A549 (cell line): ENCODE measurements around the gene AUTS2. TPM values are rescaled to one million over a fixed set of nuclear protein-coding genes. Genes with fewer than 3 reads are reported as not detected.

Source experiments
- ATAC-seq, 2 experiments: fragments of 200-7000 bp in 1 of 2; fragments of >200 bp in 1 of 2; cut with Nextera tagmentation in 1 of 2; cut with Tn5 transposase in 1 of 2; 3 replicates each; pipeline versions ENCODE4 v1.8.0 to v1.9.1; 2018 to 2020; ENCODE audit warnings: mild to moderate bottlenecking in 1 of 2, moderate library complexity in 1 of 2
- CTCF ChIA-PET: fragments of 300-600 bp; sonication (Branson Sonifier 250); formaldehyde crosslinking; extraction: SDS; loops from one replicate; lab custom pipeline; 2021; ENCODE audit warnings: antibody characterized with exemption, inconsistent platforms; lab: Yijun Ruan, JAX
- POLR2A ChIA-PET: fragments of 350-600 bp; formaldehyde crosslinking; extraction: SDS; loops from one replicate; lab custom pipeline; 2021; ENCODE audit warnings: antibody characterized with exemption, inconsistent platforms; lab: Yijun Ruan, JAX
- DNase-seq, 2 experiments: peaks; one replicate each; pipeline versions ENCODE4 v3.0.0 to v3.0.0-alpha.2; 2011 to 2016; ENCODE audit warnings: low read depth in 1 of 2, low spot score in 1 of 2
- FAIRE-seq: peaks from 2 replicates; lab custom pipeline; 2011; peaks lifted over from hg19 to GRCh38; lab: Jason Lieb, UNC
- H3K27ac ChIP-seq, 2 experiments: fragments of >200 bp; sonication (Bioruptor Twin); formaldehyde crosslinking; 3 replicates each; pipeline ENCODE4 v1.5.1; 2016 to 2017
- H3K4me1 ChIP-seq: fragments of >200 bp; sonication (Bioruptor Twin); formaldehyde crosslinking; 3 replicates; pipeline ENCODE4 v1.6.1; 2016
- H3K4me2 ChIP-seq: fragments of >200 bp; sonication (Bioruptor Twin); formaldehyde crosslinking; 3 replicates; pipeline ENCODE4 v1.6.1; 2016
- H3K4me3 ChIP-seq: fragments of >200 bp; sonication (Bioruptor Twin); formaldehyde crosslinking; 3 replicates; pipeline ENCODE4 v1.5.1; 2016
- H3K9me3 ChIP-seq: fragments of >200 bp; sonication (Bioruptor Twin); formaldehyde crosslinking; 3 replicates; pipeline ENCODE4 v1.6.1; 2016
- BHLHE40 ChIP-seq: IDR thresholded peaks from 2 replicates; pipeline ENCODE4 v1.6.1; 2012; ENCODE audit warnings: low read depth, low read length, inconsistent platforms
- CBX2 ChIP-seq: fragments of 200-600 bp; sonication (generic); IDR thresholded peaks from 2 replicates; pipeline ENCODE4 v1.6.1; 2016; ENCODE audit warnings: low read depth, mild to moderate bottlenecking, borderline replicate concordance
- CEBPB ChIP-seq, 2 experiments: fragments of >200 bp in 1 of 2; sonication (Bioruptor Twin) in 1 of 2; formaldehyde crosslinking in 1 of 2; IDR thresholded peaks; 2 replicates each; pipeline ENCODE4 v1.6.1; 2012 to 2016
- EHF ChIP-seq: fragments of 250-450 bp; sonication (Bioruptor Pico); IDR thresholded peaks from 2 replicates; pipeline ENCODE4 v1.5.0; 2020; ENCODE audit warnings: mild to moderate bottlenecking
- EP300 ChIP-seq, 2 experiments: fragments of >200 bp; sonication (Bioruptor Twin); formaldehyde crosslinking; IDR thresholded peaks; 2 replicates in 1 of 2; 3 replicates in 1 of 2; pipeline ENCODE4 v1.6.1; 2016 to 2017
- ESRRA ChIP-seq: fragments of 150-350 bp; IDR thresholded peaks from 2 replicates; pipeline ENCODE4 v1.6.1; 2014; ENCODE audit warnings: mild to moderate bottlenecking, low read length, borderline replicate concordance
- FOSB ChIP-seq: fragments of 250-450 bp; sonication (Bioruptor Pico); IDR thresholded peaks from 2 replicates; pipeline ENCODE4 v1.5.0; 2020; ENCODE audit warnings: mild to moderate bottlenecking, moderate library complexity
- FOSL2 ChIP-seq, 2 experiments: fragments of 450-650 bp in 1 of 2; fragments of >200 bp in 1 of 2; sonication (Bioruptor Twin) in 1 of 2; formaldehyde crosslinking; IDR thresholded peaks; 2 replicates each; pipeline versions ENCODE4 v1.5.0 to v1.6.1; 2016 to 2020; ENCODE audit warnings: mild to moderate bottlenecking in 1 of 2, moderate library complexity in 1 of 2
- HEYL ChIP-seq: fragments of 250-450 bp; sonication (Bioruptor Pico); IDR thresholded peaks from 2 replicates; pipeline ENCODE4 v1.8.0; 2021; ENCODE audit warnings: mild to moderate bottlenecking, moderate library complexity
- JUN ChIP-seq, 2 experiments: fragments of >200 bp; sonication (Bioruptor Twin); formaldehyde crosslinking; IDR thresholded peaks; 2 replicates in 1 of 2; 3 replicates in 1 of 2; pipeline ENCODE4 v1.6.1; 2016 to 2017
- JUNB ChIP-seq: fragments of >200 bp; sonication (Bioruptor Twin); formaldehyde crosslinking; IDR thresholded peaks from 2 replicates; pipeline ENCODE4 v1.6.1; 2016
- KDM5A ChIP-seq: fragments of 200-600 bp; sonication (generic); IDR thresholded peaks from 2 replicates; pipeline ENCODE4 v1.6.1; 2016; ENCODE audit warnings: antibody characterized with exemption, mild to moderate bottlenecking
- NR3C1 ChIP-seq: fragments of >200 bp; sonication (Bioruptor Twin); formaldehyde crosslinking; IDR thresholded peaks from 3 replicates; pipeline ENCODE4 v1.6.1; 2017
- POLR2A ChIP-seq: IDR thresholded peaks from 2 replicates; pipeline ENCODE4 v1.6.1; 2012; ENCODE audit warnings: mild to moderate bottlenecking, low read length
- SMC3 ChIP-seq: fragments of >200 bp; sonication (Bioruptor Twin); formaldehyde crosslinking; IDR thresholded peaks from 3 replicates; pipeline ENCODE4 v1.6.1; 2018; ENCODE audit warnings: inconsistent platforms
- ZC3H11A ChIP-seq: fragments of 450-650 bp; IDR thresholded peaks from 2 replicates; pipeline ENCODE4 v1.6.1; 2014; ENCODE audit warnings: antibody characterized with exemption, mild to moderate bottlenecking
- WGBS: methylation state at CpG from one replicate; pipeline ENCODE4 v1.1.6; 2017; ENCODE audit errors: missing lambda C conversion rate; 5-methylcytosine and 5-hydroxymethylcytosine counted together
- polyA plus RNA-seq, 4 experiments: library from polyadenylated mRNA; depleted of rRNA in 3 of 4; stranded (reverse); fragments of >200 nt; fragmentation: RNase III in 1 of 4; extraction: RNeasy Plus Mini Kit Qiagen cat#74134 plus additional on column Dnase treatment in 1 of 4; gene quantifications; 2 replicates in 3 of 4; 3 replicates in 1 of 4; pipeline ENCODE4 v1.2.3, GENCODE V29; 2011 to 2017
- TF ChIP-seq, protein P1 (sequence below): fragments of 450-650 bp; IDR thresholded peaks from 2 replicates; pipeline ENCODE4 v1.6.1; 2014; ENCODE audit warnings: antibody characterized with exemption
- TF ChIP-seq, protein P2 (sequence below): IDR thresholded peaks from 2 replicates; pipeline ENCODE4 v1.6.1; 2012; ENCODE audit warnings: low read depth, borderline replicate concordance
- TF ChIP-seq, protein P3 (sequence below): fragments of >200 bp; sonication (Bioruptor Twin); formaldehyde crosslinking; IDR thresholded peaks from 3 replicates; pipeline ENCODE4 v1.5.1; 2016
- TF ChIP-seq, protein P4 (sequence below): fragments of 250-450 bp; sonication (Bioruptor Pico); IDR thresholded peaks from 2 replicates; pipeline ENCODE4 v1.5.0; 2021; ENCODE audit warnings: mild to moderate bottlenecking, moderate library complexity, borderline replicate concordance
- TF ChIP-seq, protein P5 (sequence below): IDR thresholded peaks from 2 replicates; pipeline ENCODE4 v1.6.1; 2012

The AUTS2 gene
- polyA plus RNA-seq, 2 of the 4 experiments (the other 2 are of a cell fraction), result 1.6 to 3.6 TPM

DNA sequence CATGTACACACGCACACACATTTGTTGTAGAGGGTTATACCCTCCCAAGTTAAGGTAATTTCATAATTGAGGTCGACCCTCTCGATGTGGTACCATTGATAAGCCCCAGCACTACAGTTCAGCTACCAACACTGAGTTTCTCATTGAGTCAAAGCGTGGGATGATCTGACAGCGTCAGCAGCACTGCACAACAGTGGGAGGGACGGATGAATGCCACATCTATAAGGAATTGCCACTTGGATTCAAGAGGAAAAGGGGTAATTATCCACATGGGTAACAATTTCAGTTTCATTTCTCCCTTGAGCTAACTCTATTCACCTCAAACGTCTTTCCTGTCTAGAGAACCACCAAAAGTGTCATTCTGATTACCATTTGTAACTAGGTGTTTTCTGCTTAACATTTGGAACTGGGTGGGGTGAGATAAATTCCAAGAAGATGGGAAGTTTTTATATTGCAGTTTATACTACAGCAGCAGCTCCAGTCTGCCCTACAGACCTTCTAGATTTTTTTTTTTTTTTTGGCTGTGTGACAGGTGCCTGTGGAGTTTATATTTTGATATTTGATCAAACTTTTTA, 342.9 kb downstream of the AUTS2 start (continued):
- TF ChIP-seq NR3C1 (no peak), ZC3H11A (no peak)
- TF ChIP-seq, protein P1, sequence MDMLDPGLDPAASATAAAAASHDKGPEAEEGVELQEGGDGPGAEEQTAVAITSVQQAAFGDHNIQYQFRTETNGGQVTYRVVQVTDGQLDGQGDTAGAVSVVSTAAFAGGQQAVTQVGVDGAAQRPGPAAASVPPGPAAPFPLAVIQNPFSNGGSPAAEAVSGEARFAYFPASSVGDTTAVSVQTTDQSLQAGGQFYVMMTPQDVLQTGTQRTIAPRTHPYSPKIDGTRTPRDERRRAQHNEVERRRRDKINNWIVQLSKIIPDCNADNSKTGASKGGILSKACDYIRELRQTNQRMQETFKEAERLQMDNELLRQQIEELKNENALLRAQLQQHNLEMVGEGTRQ, result no peak

DNA sequence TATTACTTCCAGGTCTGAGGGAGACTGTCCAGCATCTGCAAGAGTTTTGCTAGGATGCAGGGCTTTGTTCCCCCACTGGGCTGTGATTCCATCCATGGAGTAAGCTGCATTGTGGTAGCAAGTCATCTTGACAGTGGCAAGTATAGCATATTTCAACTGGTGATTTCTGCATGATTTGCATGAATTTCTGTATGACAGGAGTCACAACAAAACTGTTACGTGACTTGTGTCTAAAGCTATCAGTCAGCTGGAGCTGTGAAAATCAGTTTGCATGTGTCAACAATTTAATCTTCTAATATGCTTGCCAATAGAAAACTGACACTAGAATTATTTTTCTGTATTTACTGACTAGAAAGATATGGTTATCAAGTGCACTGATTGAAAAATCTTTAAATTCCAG, 344.3 kb downstream of the AUTS2 start:
- POLR2A ChIA-PET, result no interaction called here
- Histone ChIP-seq H3K9me3 (no peaks in the 10 kb centered on the region), H3K4me3 (no peak overlapping the region), H3K4me1 (no peaks in the 10 kb centered on the region), H3K4me2 (no peak overlapping the region)
- CTCF ChIA-PET, result no interaction called here
- 55% methylated on average over 1 of the region's 1 CpG for WGBS
- no peak for TF ChIP-seq JUNB
- TF ChIP-seq, protein P2, sequence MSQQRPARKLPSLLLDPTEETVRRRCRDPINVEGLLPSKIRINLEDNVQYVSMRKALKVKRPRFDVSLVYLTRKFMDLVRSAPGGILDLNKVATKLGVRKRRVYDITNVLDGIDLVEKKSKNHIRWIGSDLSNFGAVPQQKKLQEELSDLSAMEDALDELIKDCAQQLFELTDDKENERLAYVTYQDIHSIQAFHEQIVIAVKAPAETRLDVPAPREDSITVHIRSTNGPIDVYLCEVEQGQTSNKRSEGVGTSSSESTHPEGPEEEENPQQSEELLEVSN, result no peak
- no peak for TF ChIP-seq KDM5A
- TF ChIP-seq, protein P3, sequence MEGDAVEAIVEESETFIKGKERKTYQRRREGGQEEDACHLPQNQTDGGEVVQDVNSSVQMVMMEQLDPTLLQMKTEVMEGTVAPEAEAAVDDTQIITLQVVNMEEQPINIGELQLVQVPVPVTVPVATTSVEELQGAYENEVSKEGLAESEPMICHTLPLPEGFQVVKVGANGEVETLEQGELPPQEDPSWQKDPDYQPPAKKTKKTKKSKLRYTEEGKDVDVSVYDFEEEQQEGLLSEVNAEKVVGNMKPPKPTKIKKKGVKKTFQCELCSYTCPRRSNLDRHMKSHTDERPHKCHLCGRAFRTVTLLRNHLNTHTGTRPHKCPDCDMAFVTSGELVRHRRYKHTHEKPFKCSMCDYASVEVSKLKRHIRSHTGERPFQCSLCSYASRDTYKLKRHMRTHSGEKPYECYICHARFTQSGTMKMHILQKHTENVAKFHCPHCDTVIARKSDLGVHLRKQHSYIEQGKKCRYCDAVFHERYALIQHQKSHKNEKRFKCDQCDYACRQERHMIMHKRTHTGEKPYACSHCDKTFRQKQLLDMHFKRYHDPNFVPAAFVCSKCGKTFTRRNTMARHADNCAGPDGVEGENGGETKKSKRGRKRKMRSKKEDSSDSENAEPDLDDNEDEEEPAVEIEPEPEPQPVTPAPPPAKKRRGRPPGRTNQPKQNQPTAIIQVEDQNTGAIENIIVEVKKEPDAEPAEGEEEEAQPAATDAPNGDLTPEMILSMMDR, result no peak
- no peak for TF ChIP-seq SMC3
- TF ChIP-seq JUN (IDR thresholded peaks at IDR 0.05), result no peak
- TF ChIP-seq BHLHE40, result no peak
- TF ChIP-seq, protein P4, sequence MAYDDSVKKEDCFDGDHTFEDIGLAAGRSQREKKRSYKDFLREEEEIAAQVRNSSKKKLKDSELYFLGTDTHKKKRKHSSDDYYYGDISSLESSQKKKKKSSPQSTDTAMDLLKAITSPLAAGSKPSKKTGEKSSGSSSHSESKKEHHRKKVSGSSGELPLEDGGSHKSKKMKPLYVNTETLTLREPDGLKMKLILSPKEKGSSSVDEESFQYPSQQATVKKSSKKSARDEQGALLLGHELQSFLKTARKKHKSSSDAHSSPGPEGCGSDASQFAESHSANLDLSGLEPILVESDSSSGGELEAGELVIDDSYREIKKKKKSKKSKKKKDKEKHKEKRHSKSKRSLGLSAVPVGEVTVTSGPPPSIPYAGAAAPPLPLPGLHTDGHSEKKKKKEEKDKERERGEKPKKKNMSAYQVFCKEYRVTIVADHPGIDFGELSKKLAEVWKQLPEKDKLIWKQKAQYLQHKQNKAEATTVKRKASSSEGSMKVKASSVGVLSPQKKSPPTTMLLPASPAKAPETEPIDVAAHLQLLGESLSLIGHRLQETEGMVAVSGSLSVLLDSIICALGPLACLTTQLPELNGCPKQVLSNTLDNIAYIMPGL (CRISPR knock-in tag), result no peak
- TF ChIP-seq EHF, result no peak
- TF ChIP-seq, all 56 proteins: peak for 0
- DNase-seq, result no peak
- no peak for ATAC-seq
- H3K27ac ChIP-seq, result no peak overlapping the region
- FAIRE-seq, result no peak

DNA sequence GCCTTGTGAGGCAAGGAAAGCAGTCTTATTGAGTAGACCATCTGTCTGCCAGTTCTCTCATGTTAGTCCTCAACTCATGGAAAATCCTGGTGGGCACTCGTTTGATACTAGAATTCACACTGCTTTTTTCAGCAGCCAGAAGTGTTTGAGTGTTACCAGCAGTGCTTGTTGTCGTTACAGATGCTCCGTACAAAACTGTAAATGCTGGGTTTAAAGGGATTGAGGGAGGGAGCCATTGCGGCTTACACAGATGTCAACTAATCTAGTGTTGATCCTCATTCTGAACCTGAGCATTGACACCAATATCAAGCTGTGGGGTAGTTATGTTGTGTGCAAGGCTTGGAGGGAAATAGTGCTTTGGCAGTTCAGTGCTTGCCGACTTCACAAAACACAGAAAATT, 348.6 kb downstream of the AUTS2 start:
- Histone ChIP-seq H3K27ac (no peak overlapping the region), H3K4me2 (no peak overlapping the region), H3K4me3 (no peak overlapping the region), H3K4me1 (no peaks in the 10 kb centered on the region), H3K9me3 (no peaks in the 10 kb centered on the region)
- ChIA-PET CTCF (no interaction called here), POLR2A (no interaction called here)
- 66% methylated on average over 5 of the region's 5 CpGs for WGBS
- FAIRE-seq, result no peak
- TF ChIP-seq CBX2 (no peak), POLR2A (no peak), ESRRA (no peak), FOSB (CRISPR knock-in tag) (no peak), EP300 (IDR thresholded peaks at IDR 0.05) (no peak), CEBPB (IDR thresholded peaks at IDR 0.05) (no peak), HEYL (no peak), FOSL2 (IDR thresholded peaks at IDR 0.05) (no peak), FOSL2 (CRISPR knock-in tag; IDR thresholded peaks at IDR 0.05) (no peak)
- TF ChIP-seq, protein P5, sequence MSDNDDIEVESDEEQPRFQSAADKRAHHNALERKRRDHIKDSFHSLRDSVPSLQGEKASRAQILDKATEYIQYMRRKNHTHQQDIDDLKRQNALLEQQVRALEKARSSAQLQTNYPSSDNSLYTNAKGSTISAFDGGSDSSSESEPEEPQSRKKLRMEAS, result no peak
- ATAC-seq, result no peak
- DNase-seq, result no peak
